ENCODE measurements around the gene BDH2.
A peak's percentile ranks its signal among the peaks of the same experiment; 100 is the strongest.

Gene BDH2

GRCh38 chr4:103099691-103100392 is at the start of gene BDH2:
TSS of gene BDH2 (minus strand) at chr4:103099834. CDS start at chr4:103096254, 3,580 bp downstream.
- H3K4me3 ChIP-seq (ENCODE audit: control insufficient read depth, low read depth, low read length) = peak within 1 kb of the TSS; percentile 63
- peak; percentile 62 for TF ChIP-seq CTCF (conservative IDR thresholded peaks at IDR 0.05; ENCODE audit: control insufficient read depth, insufficient read depth, low read depth, low read length)
- DNase-seq (ENCODE audit: low read depth) = peak; percentile 98

DNA sequence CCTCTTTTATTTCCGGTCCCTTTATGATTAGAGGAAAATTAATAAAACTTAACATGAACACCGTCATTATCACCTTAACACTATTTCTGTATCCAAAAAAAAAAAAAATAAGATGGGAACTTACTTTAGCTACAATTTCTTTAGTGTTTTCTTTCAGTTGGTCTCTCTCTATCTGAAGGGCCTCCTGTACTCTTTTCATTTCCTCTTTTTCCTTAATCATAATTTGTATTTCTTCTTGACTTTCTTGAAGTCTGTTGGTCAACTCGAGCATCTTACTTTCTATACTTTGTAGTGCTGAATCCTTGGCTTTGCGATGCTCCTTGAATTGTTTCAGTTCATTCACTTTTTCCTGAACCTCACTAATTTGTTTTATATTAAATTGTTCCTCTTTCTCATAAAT is 45.3 kb upstream of the BDH2 start:
- no peak for TF ChIP-seq CTCF (conservative IDR thresholded peaks at IDR 0.05; ENCODE audit: control insufficient read depth, insufficient read depth, low read depth, low read length)
- no peak for DNase-seq (ENCODE audit: low read depth)
- H3K4me3 ChIP-seq (ENCODE audit: control insufficient read depth, low read depth, low read length) = no peak overlapping the region

DNA sequence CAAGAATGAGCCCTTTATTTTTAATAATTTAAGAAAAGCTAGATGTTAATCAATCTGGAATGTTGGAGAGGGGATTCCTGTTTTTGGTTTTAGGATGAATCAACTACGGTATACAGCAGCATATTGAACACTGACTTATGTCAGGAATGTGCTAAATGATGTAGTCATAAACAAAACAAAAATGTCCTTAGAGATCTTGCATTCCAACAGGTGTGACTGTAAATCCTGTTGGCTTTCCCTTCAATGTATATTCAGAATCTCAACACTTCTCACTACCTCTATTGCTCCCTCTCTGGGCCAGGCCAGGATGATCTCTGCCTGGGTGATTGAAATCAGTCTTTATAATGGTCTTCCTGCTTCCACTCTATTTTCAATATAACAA is 37.8 kb upstream of the BDH2 start:
- no peak overlapping the region for H3K4me3 ChIP-seq (ENCODE audit: control insufficient read depth, low read depth, low read length)
- no peak for TF ChIP-seq CTCF (conservative IDR thresholded peaks at IDR 0.05; ENCODE audit: control insufficient read depth, insufficient read depth, low read depth, low read length)
- peak; percentile 14 for DNase-seq (ENCODE audit: low read depth)

DNA sequence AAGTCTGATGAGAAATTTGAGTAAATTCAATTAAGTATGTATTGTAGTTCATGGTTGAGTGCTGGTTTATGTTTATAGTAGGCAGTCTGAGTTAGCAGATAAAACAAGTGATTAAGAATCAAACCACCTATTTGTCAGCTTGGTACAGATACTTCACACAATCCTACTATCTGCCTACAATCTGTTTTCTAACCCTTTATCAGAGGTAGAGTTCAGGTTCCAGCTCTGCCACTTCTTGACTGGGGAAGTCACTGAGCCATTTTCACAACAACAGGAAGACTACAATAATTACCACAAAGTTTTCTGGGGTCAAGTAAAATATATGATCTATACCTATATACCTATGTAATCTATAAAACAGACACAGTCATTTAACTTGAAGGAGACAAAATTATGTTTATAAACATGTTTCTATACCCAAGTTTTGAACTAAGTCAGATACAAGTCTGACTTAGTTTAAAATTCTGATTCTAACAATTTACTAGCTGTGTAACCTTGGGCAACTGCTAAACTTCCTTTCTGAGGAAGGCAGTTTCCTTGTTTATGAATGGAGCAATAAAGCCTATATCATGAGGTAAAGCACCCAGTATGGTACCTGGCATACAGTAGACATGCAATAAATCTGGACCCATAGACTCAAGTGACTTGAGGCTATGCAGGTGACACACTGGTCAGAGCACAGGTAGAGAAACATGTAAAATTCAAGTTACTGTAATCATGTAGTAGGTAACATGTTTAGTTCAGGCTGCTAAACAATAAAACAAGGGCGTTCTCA is 37.2 kb upstream of the BDH2 start:
- no peak for DNase-seq (ENCODE audit: low read depth)
- no peak overlapping the region for H3K4me3 ChIP-seq (ENCODE audit: control insufficient read depth, low read depth, low read length)
- no peak for TF ChIP-seq CTCF (conservative IDR thresholded peaks at IDR 0.05; ENCODE audit: control insufficient read depth, insufficient read depth, low read depth, low read length)

- TF ChIP-seq CTCF (conservative IDR thresholded peaks at IDR 0.05; ENCODE audit: control insufficient read depth, insufficient read depth, low read depth, low read length) = no peak
- no peak for DNase-seq (ENCODE audit: low read depth)
These were observed 29.5 kb upstream of the BDH2 start for GRCh38 chr4:103129174-103129573.

DNA sequence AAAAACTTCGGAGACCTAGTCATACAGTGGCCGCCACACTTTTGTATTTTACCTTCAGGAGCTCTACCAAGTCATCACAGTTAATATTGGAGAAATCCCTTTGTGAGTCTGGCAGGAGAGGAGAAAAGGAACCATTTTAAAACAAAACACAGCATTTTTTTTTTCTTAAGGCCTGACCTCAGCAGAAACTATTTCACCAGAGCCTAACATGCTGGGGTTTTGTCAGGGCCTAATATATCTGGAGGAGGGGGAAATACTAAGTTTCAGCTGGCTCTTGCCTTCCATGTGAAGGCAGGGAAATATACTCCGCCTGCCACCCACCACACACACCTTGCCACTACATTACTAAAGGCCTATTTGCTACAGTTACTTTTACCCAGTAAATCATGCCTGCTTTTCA is 26.5 kb upstream of the BDH2 start:
- DNase-seq (ENCODE audit: low read depth) = no peak
- no peak for TF ChIP-seq CTCF (conservative IDR thresholded peaks at IDR 0.05; ENCODE audit: control insufficient read depth, insufficient read depth, low read depth, low read length)
- no peak overlapping the region for H3K4me3 ChIP-seq (ENCODE audit: control insufficient read depth, low read depth, low read length)

More at GRCh38 chr4:103129174-103129573, 29.5 kb upstream of the BDH2 start:
- H3K4me3 ChIP-seq (ENCODE audit: control insufficient read depth, low read depth, low read length) = no peak overlapping the region

All from fibroblast of mammary gland (primary cell).